Sigmoid colon (tissue), 4 donors: Measurements from ENCODE around the gene KCND3.

ENCODE experiments used
- CTCF ChIP-seq, 4 experiments: fragments of 450-650 bp in 3 of 4; fragments of 200-600 bp in 1 of 4; IDR thresholded peaks; one replicate each; pipeline ENCODE4 v1.5.1; 2016 to 2019; ENCODE audit warnings: antibody characterized with exemption in 4 of 4, mild to moderate bottlenecking in 3 of 4, moderate library complexity in 2 of 4
- EP300 ChIP-seq, 4 donors: sonication (generic); formaldehyde crosslinking; IDR thresholded peaks; one replicate each; pipeline ENCODE4 v1.6.1; 2017; ENCODE audit warnings: antibody characterized with exemption in 4 of 4
- POLR2A ChIP-seq, 2 donors: fragments of 450-650 bp; IDR thresholded peaks; one replicate each; pipeline ENCODE4 v1.6.1; 2016; ENCODE audit warnings: antibody characterized with exemption in 2 of 2, mild to moderate bottlenecking in 2 of 2, moderate library complexity in 2 of 2
- POLR2AphosphoS5 ChIP-seq, 4 donors: sonication (generic); formaldehyde crosslinking; IDR thresholded peaks; one replicate each; pipeline ENCODE4 v1.6.1; 2017; ENCODE audit warnings: antibody characterized with exemption in 4 of 4

DNA sequence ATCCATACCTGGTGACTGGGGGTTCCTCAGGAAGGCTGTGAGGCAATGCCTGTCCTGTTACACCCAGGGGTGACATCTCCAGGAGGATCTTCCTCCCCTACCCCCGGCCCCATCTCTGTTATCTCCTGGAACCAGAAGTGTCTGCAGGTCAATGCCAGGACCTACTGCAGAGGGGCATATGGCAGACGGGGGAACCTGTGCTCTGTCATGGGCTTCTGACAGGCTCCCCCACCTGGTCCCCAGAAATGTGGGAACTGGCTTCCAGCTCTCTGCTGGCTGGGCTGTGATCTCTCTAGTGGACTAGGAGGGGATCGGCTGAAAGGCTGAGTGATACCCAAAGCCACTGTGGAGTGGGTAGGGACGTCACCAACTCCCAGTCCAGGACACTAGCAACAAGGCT lies 21.0 kb downstream of the KCND3 start:
- TF ChIP-seq POLR2AphosphoS5 (IDR thresholded peaks at IDR 0.05) (no peak), CTCF (IDR thresholded peaks at IDR 0.05) (no peak), EP300 (IDR thresholded peaks at IDR 0.05) (no peak), POLR2A (IDR thresholded peaks at IDR 0.05) (no peak)
